HG03095 (cell line): ENCODE measurements around the gene DDB1.

Source experiments
- ATAC-seq: cut with Tn5 transposase; IDR thresholded peaks from one replicate; pipeline ENCODE4 v1.9.1; 2021; ENCODE audit warnings: moderate library complexity; ENCODE audit not compliant: unreplicated experiment

Gene DDB1

GRCh38 chr11:61298663-61299244, 34.2 kb downstream of the DDB1 start:
- ATAC-seq = no peak

DNA sequence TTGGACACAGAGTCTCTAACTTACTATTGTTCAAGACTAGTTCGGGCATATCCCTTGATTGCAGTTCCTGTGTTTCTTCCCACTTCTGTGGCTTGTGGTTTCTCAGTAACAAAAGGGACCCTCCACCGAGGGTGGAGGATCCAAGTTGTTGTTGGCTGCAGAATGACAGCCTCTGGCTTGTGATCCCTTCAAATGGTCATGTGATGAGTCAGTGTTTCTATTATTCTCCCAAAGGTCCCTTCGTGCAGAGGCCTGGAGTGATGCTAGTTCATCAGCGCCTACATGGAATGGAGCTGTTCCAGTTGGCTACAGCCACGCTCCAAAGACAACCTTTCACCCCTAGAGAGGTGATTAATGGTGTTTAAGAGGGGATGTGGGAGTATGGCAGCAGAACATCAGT, 35.2 kb downstream of the DDB1 start:
- no peak for ATAC-seq

DNA sequence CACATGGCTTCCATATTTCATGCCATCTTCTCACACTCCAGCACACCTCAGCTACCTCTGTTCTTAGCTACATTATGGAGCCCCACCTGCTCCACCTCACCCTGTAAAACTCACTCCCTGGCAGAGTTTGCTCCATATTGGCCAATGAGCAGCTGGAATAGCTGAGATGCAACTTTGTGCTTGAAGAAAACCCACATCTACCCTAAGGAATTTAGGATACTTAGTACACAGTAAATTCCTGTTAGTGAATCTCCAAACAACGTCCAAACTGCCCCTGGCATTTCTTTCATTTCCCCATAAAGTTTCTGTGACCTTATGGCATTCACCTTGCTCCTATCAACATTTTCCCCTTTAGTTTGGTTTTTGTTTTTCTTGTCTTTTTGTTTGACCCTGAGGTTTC, 35.6 kb downstream of the DDB1 start:
- no peak for ATAC-seq

GRCh38 chr11:61295596-61295926, 37.3 kb downstream of the DDB1 start:
- no peak for ATAC-seq

- ATAC-seq = peak; percentile 76
Observed at GRCh38 chr11:61294717-61295595, 37.9 kb downstream of the DDB1 start, which contains the start of gene VWCE. Gene VWCE, minus strand, starts transcription at chr11:61295316. Its CDS starts 279 bp downstream, at chr11:61295037.

GRCh38 chr11:61293867-61294716, 38.8 kb downstream of the DDB1 start:
- peak; percentile 29 for ATAC-seq

- no peak for ATAC-seq
Observed at GRCh38 chr11:61292356-61292755, 40.5 kb downstream of the DDB1 start.

- no peak for ATAC-seq
Observed at GRCh38 chr11:61290905-61291690, 41.8 kb downstream of the DDB1 start.

DNA sequence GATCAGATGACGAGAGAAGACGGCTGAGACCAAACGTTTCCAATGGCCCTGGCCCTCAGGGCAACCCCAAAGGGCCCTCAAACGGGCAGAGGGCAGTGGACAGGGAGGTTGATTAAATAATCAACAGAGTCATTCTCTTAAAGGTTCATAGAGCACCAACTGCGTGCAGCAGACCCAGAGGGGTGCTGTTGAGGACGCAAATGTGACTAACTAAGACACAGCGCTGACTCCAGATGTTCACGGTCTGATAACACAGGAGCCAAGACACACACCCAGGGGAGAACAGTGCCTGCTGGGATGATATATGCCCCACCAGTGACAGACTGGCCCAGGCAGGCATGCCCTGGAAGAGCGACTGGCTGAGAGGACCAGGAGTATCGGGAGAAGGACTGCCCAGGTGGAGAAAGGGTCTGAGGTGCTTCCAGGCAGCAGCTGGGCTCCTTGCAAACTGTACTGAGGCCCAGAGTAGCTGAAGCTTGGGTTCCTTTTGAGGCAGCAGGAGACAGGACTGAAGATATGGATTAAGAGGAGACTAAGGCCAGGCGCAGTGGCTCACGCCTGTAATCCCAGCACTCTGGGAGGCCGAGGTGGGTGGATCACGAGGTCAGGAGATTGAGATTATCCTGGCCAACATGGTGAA, 45.4 kb downstream of the DDB1 start:
- ATAC-seq = no peak

- ATAC-seq = no peak
Observed at GRCh38 chr11:61283613-61284012, 49.3 kb downstream of the DDB1 start.

- ATAC-seq = no peak
Observed at GRCh38 chr11:61281581-61282250, 51.2 kb downstream of the DDB1 start.

GRCh38 chr11:61280883-61281580, 51.9 kb downstream of the DDB1 start:
- no peak for ATAC-seq

GRCh38 chr11:61279934-61280659, 52.8 kb downstream of the DDB1 start:
- no peak for ATAC-seq

GRCh38 chr11:61278001-61278470, 54.9 kb downstream of the DDB1 start:
- no peak for ATAC-seq

- ATAC-seq = no peak
Observed at GRCh38 chr11:61277186-61278000, 55.5 kb downstream of the DDB1 start.

DNA sequence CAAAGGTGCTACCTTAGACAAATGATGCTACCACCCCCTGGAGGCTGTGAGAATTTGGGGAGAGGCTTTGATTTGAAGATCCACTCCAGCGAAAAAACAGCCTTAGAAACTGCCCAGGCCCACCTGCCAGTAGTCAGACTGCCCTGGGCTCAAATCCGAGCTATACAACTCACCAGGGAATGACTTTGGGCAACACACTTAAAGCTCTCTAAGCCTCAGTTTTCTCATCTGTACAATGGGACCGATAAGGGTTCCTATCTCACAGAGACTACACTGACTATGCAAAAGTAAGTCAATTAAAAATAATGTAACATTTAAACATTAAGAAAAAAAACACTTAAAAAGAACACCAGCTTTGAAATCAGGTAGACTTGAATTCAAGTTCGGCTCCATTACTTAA, 57.7 kb downstream of the DDB1 start:
- ATAC-seq = no peak

DNA sequence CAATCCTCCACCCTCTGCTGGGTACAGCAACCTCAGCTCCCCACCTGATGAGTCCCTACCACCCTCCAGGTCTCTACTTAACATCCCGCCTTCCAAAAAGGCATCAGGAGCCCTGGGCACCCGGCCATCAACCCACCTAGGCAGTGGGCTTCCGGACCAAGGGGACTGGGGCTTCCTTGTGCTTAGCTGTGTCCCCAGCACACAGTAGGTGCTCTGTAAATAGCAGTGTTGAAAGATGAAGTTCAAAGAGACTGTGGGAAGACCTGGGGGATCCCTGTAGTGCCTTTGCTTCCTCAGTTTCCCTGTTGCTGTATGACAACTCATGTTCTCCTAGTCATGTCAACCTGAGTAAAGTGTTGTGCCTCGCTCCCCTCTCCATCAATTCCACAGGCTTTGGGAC, 58.8 kb downstream of the DDB1 start:
- ATAC-seq = no peak
